ENCODE results near the gene CAMK4.

GRCh38 chr5:111326551-111326950, 102.4 kb downstream of the CAMK4 start:
- no peak for TF ChIP-seq CTCF (IDR thresholded peaks at IDR 0.05)
- TF ChIP-seq POLR2A (IDR thresholded peaks at IDR 0.05), result no peak

Measured in uterus (tissue), 2 donors.